HG02763 (cell line): ENCODE data around the gene MATK.
"Not testable (repeated sequence)": the region's sequence is repeated elsewhere in the genome, so short reads cannot be mapped to it uniquely, and the experiment has no call there.

ENCODE experiments used
- ATAC-seq: cut with Tn5 transposase; IDR thresholded peaks from one replicate; pipeline ENCODE4 v1.9.1; 2021; ENCODE audit warnings: mild to moderate bottlenecking, moderate library complexity; ENCODE audit not compliant: unreplicated experiment

MATK gene

GRCh38 chr19:3816148-3816547 lies 30.0 kb upstream of the MATK start:
- not testable (repeated sequence) for ATAC-seq

GRCh38 chr19:3814648-3815047 lies 28.5 kb upstream of the MATK start:
- no peak for ATAC-seq

- ATAC-seq = no peak
These were observed 27.6 kb upstream of the MATK start for GRCh38 chr19:3813473-3814392.

- no peak for ATAC-seq
These were observed 24.7 kb upstream of the MATK start for GRCh38 chr19:3810708-3811355.

GRCh38 chr19:3809881-3810707 lies 23.9 kb upstream of the MATK start:
- ATAC-seq = no peak

- no peak for ATAC-seq
These were observed 22.4 kb upstream of the MATK start for GRCh38 chr19:3808420-3809143.

GRCh38 chr19:3807574-3808354 lies 21.6 kb upstream of the MATK start:
- no peak for ATAC-seq

GRCh38 chr19:3807131-3807480 lies 20.9 kb upstream of the MATK start:
- no peak for ATAC-seq

- ATAC-seq = no peak
These were observed 19.7 kb upstream of the MATK start for GRCh38 chr19:3805859-3806258.

GRCh38 chr19:3804429-3804828 lies 18.2 kb upstream of the MATK start:
- no peak for ATAC-seq

- no peak for ATAC-seq
These were observed 17.8 kb upstream of the MATK start for GRCh38 chr19:3803986-3804385.

- ATAC-seq = no peak
These were observed 17.1 kb upstream of the MATK start for GRCh38 chr19:3803114-3803888.

GRCh38 chr19:3801412-3802096 lies 15.4 kb upstream of the MATK start:
- no peak for ATAC-seq

GRCh38 chr19:3800996-3801395 lies 14.8 kb upstream of the MATK start:
- ATAC-seq = no peak

- ATAC-seq = no peak
These were observed 12.0 kb upstream of the MATK start for GRCh38 chr19:3798137-3798536.

GRCh38 chr19:3796358-3796757 lies 10.2 kb upstream of the MATK start:
- no peak for ATAC-seq

GRCh38 chr19:3793799-3794198 lies 7.6 kb upstream of the MATK start:
- no peak for ATAC-seq

- ATAC-seq = no peak
These were observed 5.9 kb upstream of the MATK start for GRCh38 chr19:3792114-3792513.

GRCh38 chr19:3790941-3791340 lies 4.8 kb upstream of the MATK start:
- no peak for ATAC-seq
